Dendritic cell treated with granulocyte-macrophage colony-stimulating factor and Interleukin-4, amounts not matched to agents 40 ng/mL and 50 ng/mL, for 4 days (primary cell): Measurements from ENCODE around the gene B2M.

Experiments used
- H3K27ac Mint-ChIP-seq: one replicate; pipeline ENCODE4 v1.8.0; 2022; ENCODE audit warnings: mild to moderate bottlenecking, mixed read lengths
- H3K27me3 Mint-ChIP-seq: one replicate; pipeline ENCODE4 v1.8.0; 2022; ENCODE audit warnings: mild to moderate bottlenecking, mixed read lengths
- H3K36me3 Mint-ChIP-seq: one replicate; pipeline ENCODE4 v1.8.0; 2022; ENCODE audit warnings: low read depth, mixed read lengths
- H3K4me1 Mint-ChIP-seq: one replicate; pipeline ENCODE4 v1.8.0; 2022; ENCODE audit warnings: low read depth, mixed read lengths
- H3K4me3 Mint-ChIP-seq: one replicate; pipeline ENCODE4 v1.8.0; 2022; ENCODE audit warnings: mild to moderate bottlenecking, moderate library complexity, mixed read lengths
- H3K9me3 Mint-ChIP-seq: one replicate; pipeline ENCODE4 v1.8.0; 2022; ENCODE audit warnings: mixed read lengths
- intact Hi-C: fragments of 100-400 bp; cut with micrococcal nuclease; formaldehyde crosslinking; loops from one replicate; pipeline ENCODE4 v1.15.0; 2022

The B2M gene

GRCh38 chr15:44711096-44711742, at the start of gene B2M, which contains the start of gene PATL2:
B2M (plus strand) TSS chr15:44711517; CDS start chr15:44711547, 30 bp downstream.
PATL2 (minus strand) TSS chr15:44711323; CDS start chr15:44676490, 34,833 bp downstream.
- H3K4me1 Mint-ChIP-seq = peaks cover 38% of the 10 kb centered on the region

GRCh38 chr15:44661576-44661975, 49.7 kb upstream of the B2M start:
- no peaks in the 10 kb centered on the region for H3K27me3 Mint-ChIP-seq
- intact Hi-C loops = loop anchor here (5.0 kb wide), 1 partner anchor 361 kb away; the partner anchor contains the start of gene SORD
- peak overlapping the region; percentile 34 for H3K4me3 Mint-ChIP-seq
- H3K36me3 Mint-ChIP-seq = peaks cover 52% of the 10 kb centered on the region
- H3K4me1 Mint-ChIP-seq = peaks cover 25% of the 10 kb centered on the region
- peak overlapping the region; percentile 96 for H3K27ac Mint-ChIP-seq
- H3K9me3 Mint-ChIP-seq = no peaks in the 10 kb centered on the region

More at GRCh38 chr15:44711096-44711742, at the start of gene B2M, which contains the start of gene PATL2:
- peak within 1 kb of the TSS; percentile 99 for H3K27ac Mint-ChIP-seq
- intact Hi-C loops = loop anchor here (1.0 kb wide), 1 partner anchor 17 kb away; no protein-coding TSS in a partner anchor
- H3K9me3 Mint-ChIP-seq = no peaks in the 10 kb centered on the region
- no peaks in the 10 kb centered on the region for H3K27me3 Mint-ChIP-seq
- peak within 1 kb of the TSS; percentile 95 for H3K4me3 Mint-ChIP-seq
- peaks cover 76% of the 10 kb centered on the region for H3K36me3 Mint-ChIP-seq

- Mint-ChIP-seq H3K27me3 (no peaks in the 10 kb centered on the region), H3K9me3 (no peaks in the 10 kb centered on the region), H3K27ac (peak overlapping the region; percentile 96), H3K36me3 (peaks cover 40% of the 10 kb centered on the region), H3K4me1 (peaks cover 32% of the 10 kb centered on the region), H3K4me3 (peak overlapping the region; percentile 95)
- intact Hi-C loops = loop anchor here (1.0 to 5.0 kb wide), 3 partner anchors 48 to 360 kb away; partner anchors contain the start of gene SORD
Measured at GRCh38 chr15:44662478-44663409, 48.6 kb upstream of the B2M start.

GRCh38 chr15:44663410-44664308, 47.7 kb upstream of the B2M start, which contains the start of gene SPG11:
SPG11 (minus strand) TSS chr15:44663662; CDS start chr15:44663647, 15 bp downstream.
- Mint-ChIP-seq H3K27me3 (no peaks in the 10 kb centered on the region), H3K4me1 (peaks cover 32% of the 10 kb centered on the region), H3K9me3 (no peaks in the 10 kb centered on the region), H3K4me3 (peak within 1 kb of the TSS; percentile 95), H3K36me3 (peaks cover 36% of the 10 kb centered on the region), H3K27ac (peak within 1 kb of the TSS; percentile 96)
- intact Hi-C loops = loop anchor here (1.0 to 5.0 kb wide), 3 partner anchors 47 to 359 kb away; partner anchors contain the start of gene SORD

DNA sequence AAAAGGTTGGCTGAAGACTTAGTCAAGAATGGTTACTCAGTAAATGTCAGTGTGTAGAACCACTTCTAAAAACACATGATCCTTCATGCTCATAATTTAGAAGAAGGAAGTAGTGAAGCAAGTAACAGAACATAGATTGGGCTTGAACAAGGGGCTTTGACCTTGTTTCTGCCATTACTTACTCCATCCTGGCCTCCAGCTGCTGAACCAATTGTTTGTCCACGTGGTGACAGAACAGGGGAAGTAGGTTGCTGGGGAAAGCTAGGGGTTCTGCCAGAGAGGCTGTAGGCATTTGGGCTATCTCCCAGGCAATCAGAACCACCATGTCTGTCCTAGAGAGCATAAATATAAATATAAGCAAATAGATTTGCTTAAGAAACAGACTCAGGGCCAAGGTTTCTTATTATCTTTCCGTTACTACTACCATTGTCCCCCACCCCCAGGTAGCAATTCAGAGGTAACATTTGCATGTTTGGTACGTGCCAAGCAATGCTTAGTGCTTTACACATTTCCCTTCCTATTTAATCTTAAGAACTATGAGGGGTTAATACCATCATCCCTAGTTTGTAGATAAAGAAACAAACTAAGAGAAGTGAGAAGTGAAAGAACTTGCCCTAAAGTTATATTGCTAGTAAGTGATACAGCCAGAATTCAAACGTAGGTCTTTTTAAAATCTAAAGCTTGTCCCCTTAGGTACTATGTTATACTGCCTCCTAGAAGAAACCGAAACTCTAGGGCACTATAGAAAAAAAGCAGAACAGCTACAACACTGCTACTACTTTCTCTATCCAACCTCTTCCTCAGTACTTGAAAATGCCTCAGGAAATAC, 44.9 kb upstream of the B2M start:
- Mint-ChIP-seq H3K4me3 (peak overlapping the region; percentile 39), H3K27ac (peak overlapping the region; percentile 64), H3K4me1 (peaks cover 22% of the 10 kb centered on the region), H3K9me3 (no peaks in the 10 kb centered on the region), H3K27me3 (no peaks in the 10 kb centered on the region), H3K36me3 (peaks cover 20% of the 10 kb centered on the region)
- intact Hi-C loops = no loop called here

- no peaks in the 10 kb centered on the region for H3K9me3 Mint-ChIP-seq
- H3K27ac Mint-ChIP-seq = peak overlapping the region; percentile 64
Measured at GRCh38 chr15:44667039-44667360, 44.3 kb upstream of the B2M start.

DNA sequence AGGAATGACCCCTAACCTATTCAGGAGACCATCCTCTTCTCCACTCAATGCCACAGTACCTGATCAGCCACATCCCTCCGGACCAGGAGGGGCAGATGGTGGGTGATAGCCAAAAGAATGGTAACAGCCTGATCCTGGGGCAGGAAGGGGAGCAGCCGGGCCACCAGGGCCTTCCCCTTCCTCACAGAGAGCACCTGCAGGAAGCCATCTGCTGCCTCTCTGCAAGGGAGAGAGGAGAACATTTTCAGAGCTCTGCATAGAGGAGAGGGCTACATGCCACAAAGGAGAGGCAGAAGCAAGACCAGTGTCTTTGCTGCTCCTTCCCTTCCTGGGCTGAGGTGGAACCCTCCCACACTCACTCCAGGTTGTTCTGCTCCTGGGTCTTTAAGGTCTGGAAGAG, 42.4 kb upstream of the B2M start:
- Mint-ChIP-seq H3K27me3 (no peaks in the 10 kb centered on the region), H3K4me3 (no peak overlapping the region), H3K27ac (peak overlapping the region; percentile 50), H3K9me3 (no peaks in the 10 kb centered on the region), H3K4me1 (peaks cover 25% of the 10 kb centered on the region), H3K36me3 (peaks cover 8% of the 10 kb centered on the region)
- intact Hi-C loops = no loop called here

More at GRCh38 chr15:44667039-44667360, 44.3 kb upstream of the B2M start:
- no peaks in the 10 kb centered on the region for H3K27me3 Mint-ChIP-seq
- H3K4me3 Mint-ChIP-seq = no peak overlapping the region
- H3K4me1 Mint-ChIP-seq = peaks cover 24% of the 10 kb centered on the region
- intact Hi-C loops = no loop called here
- peaks cover 20% of the 10 kb centered on the region for H3K36me3 Mint-ChIP-seq

DNA sequence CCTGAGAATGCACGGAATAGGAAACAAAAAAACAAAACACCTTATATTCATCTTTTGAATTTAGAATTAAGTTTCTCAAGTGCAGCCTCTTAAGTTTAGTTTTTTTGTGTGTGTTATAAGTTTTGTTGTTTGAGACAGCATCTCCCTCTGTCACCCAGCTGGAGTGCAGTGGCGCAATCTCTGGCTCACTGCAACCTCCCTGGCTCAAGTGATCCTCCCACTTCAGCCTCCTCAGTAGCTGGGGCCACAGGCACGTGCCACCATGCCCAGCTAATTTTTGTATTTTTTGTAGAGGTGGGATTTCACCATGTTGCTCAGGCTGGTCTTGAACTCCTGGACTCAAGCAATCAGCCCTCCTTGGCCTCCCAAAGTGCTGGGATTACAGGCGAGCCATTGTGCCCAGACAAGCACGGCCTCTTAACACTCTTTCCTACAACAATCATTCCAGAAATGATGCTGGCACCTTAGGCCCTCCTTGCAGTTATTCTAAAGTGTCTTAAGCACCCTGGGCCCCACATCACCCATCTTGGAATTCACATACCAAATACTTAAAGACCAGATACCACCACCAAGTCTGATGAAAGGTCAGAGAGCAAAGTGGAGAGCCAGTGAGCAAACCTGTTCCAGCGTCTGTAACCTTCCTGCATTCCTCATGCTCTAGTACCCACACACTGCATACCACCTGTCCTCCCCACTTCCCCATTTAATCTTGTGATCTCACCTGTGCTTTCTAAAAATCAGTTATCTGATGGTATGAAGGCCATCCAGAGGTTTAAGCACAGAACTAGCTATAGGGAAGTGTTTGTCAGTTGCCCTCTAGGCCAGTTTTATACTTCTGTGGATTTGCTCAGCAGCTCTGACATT, 41.0 kb upstream of the B2M start:
- H3K36me3 Mint-ChIP-seq = peaks cover 8% of the 10 kb centered on the region

GRCh38 chr15:44673639-44674038, 37.7 kb upstream of the B2M start:
- Mint-ChIP-seq H3K27ac (no peak overlapping the region), H3K4me3 (no peak overlapping the region), H3K36me3 (peaks cover 2% of the 10 kb centered on the region), H3K27me3 (no peaks in the 10 kb centered on the region), H3K4me1 (peaks cover 29% of the 10 kb centered on the region), H3K9me3 (no peaks in the 10 kb centered on the region)
- intact Hi-C loops = no loop called here

More for the DNA sequence above, 41.0 kb upstream of the B2M start:
- intact Hi-C loops = no loop called here
- no peaks in the 10 kb centered on the region for H3K9me3 Mint-ChIP-seq
- peaks cover 20% of the 10 kb centered on the region for H3K4me1 Mint-ChIP-seq
- H3K27me3 Mint-ChIP-seq = no peaks in the 10 kb centered on the region
- no peak overlapping the region for H3K27ac Mint-ChIP-seq
- H3K4me3 Mint-ChIP-seq = no peak overlapping the region

DNA sequence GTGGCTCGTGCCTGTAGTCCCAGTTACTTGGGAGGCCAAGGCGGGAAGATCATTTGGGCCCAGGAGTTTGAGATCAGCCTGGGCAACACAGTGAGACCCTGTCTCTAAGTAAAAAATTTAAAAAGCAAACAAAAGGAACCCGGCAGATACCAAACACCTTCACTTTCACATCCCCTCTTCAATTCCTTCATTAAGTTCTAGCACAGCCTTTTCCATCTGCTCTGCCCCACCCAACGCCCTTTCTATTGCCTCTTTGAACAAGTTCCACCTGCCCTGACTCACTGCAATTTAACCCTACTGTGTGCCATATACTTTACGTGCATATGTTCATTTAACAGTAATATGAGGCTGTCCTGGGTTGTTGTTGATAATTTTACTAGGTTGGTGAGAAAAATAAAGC, 35.4 kb upstream of the B2M start:
- no peaks in the 10 kb centered on the region for H3K36me3 Mint-ChIP-seq
- H3K27ac Mint-ChIP-seq = no peak overlapping the region
- no peaks in the 10 kb centered on the region for H3K9me3 Mint-ChIP-seq
- intact Hi-C loops = no loop called here
- H3K4me3 Mint-ChIP-seq = no peak overlapping the region
- peaks cover 4% of the 10 kb centered on the region for H3K27me3 Mint-ChIP-seq
- H3K4me1 Mint-ChIP-seq = peaks cover 35% of the 10 kb centered on the region

GRCh38 chr15:44676676-44677075, 34.6 kb upstream of the B2M start:
- H3K27ac Mint-ChIP-seq = no peak overlapping the region
- intact Hi-C loops = no loop called here
- H3K36me3 Mint-ChIP-seq = no peaks in the 10 kb centered on the region
- H3K27me3 Mint-ChIP-seq = peaks cover 4% of the 10 kb centered on the region
- peaks cover 41% of the 10 kb centered on the region for H3K4me1 Mint-ChIP-seq
- H3K9me3 Mint-ChIP-seq = no peaks in the 10 kb centered on the region
- H3K4me3 Mint-ChIP-seq = no peak overlapping the region

DNA sequence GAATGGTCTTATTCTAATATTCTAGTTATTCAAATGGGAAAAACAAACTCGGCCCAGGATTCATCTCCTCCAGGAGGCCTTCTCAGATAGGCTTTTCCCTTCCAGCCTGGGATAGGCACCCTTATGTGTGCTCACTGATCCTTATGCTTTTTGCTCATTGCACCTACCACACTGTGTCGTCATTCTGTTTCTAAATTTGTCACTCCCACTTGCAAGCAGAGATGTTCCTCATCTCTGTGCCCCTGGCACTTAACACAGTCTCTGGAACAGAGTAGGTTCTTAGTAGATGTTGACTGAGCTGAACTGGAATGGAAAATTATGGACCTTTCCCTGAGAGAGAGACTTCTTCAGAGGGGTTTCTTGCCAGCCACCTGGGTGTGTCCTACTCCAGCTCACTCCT, 29.1 kb upstream of the B2M start:
- H3K4me3 Mint-ChIP-seq = no peak overlapping the region
- peaks cover 58% of the 10 kb centered on the region for H3K4me1 Mint-ChIP-seq
- intact Hi-C loops = no loop called here

More for the DNA sequence above, 29.1 kb upstream of the B2M start:
- Mint-ChIP-seq H3K27me3 (peaks cover 4% of the 10 kb centered on the region), H3K27ac (peak overlapping the region; percentile 76), H3K36me3 (no peaks in the 10 kb centered on the region), H3K9me3 (no peaks in the 10 kb centered on the region)
